A549 (cell line): ENCODE results near the gene NIPBL. TPM values are rescaled to one million over a fixed set of nuclear protein-coding genes. Genes with fewer than 3 reads are reported as not detected.

Experiments used
- ATAC-seq, 2 experiments: fragments of 200-7000 bp in 1 of 2; fragments of >200 bp in 1 of 2; cut with Nextera tagmentation in 1 of 2; cut with Tn5 transposase in 1 of 2; 3 replicates each; pipeline versions ENCODE4 v1.8.0 to v1.9.1; 2018 to 2020; ENCODE audit warnings: mild to moderate bottlenecking in 1 of 2, moderate library complexity in 1 of 2
- CTCF ChIA-PET: fragments of 300-600 bp; sonication (Branson Sonifier 250); formaldehyde crosslinking; extraction: SDS; loops from one replicate; lab custom pipeline; 2021; ENCODE audit warnings: antibody characterized with exemption, inconsistent platforms; lab: Yijun Ruan, JAX
- POLR2A ChIA-PET: fragments of 350-600 bp; formaldehyde crosslinking; extraction: SDS; loops from one replicate; lab custom pipeline; 2021; ENCODE audit warnings: antibody characterized with exemption, inconsistent platforms; lab: Yijun Ruan, JAX
- DNase-seq, 2 experiments: peaks; one replicate each; pipeline versions ENCODE4 v3.0.0 to v3.0.0-alpha.2; 2011 to 2016; ENCODE audit warnings: low read depth in 1 of 2, low spot score in 1 of 2
- FAIRE-seq: peaks from 2 replicates; lab custom pipeline; 2011; peaks lifted over from hg19 to GRCh38; lab: Jason Lieb, UNC
- H3K27ac ChIP-seq, 2 experiments: fragments of >200 bp; sonication (Bioruptor Twin); formaldehyde crosslinking; 3 replicates each; pipeline ENCODE4 v1.5.1; 2016 to 2017
- H3K4me1 ChIP-seq: fragments of >200 bp; sonication (Bioruptor Twin); formaldehyde crosslinking; 3 replicates; pipeline ENCODE4 v1.6.1; 2016
- H3K4me2 ChIP-seq: fragments of >200 bp; sonication (Bioruptor Twin); formaldehyde crosslinking; 3 replicates; pipeline ENCODE4 v1.6.1; 2016
- H3K4me3 ChIP-seq: fragments of >200 bp; sonication (Bioruptor Twin); formaldehyde crosslinking; 3 replicates; pipeline ENCODE4 v1.5.1; 2016
- H3K9me3 ChIP-seq: fragments of >200 bp; sonication (Bioruptor Twin); formaldehyde crosslinking; 3 replicates; pipeline ENCODE4 v1.6.1; 2016
- BHLHE40 ChIP-seq: IDR thresholded peaks from 2 replicates; pipeline ENCODE4 v1.6.1; 2012; ENCODE audit warnings: low read depth, low read length, inconsistent platforms
- CBX8 ChIP-seq: fragments of 200-600 bp; sonication (generic); IDR thresholded peaks from 2 replicates; pipeline ENCODE4 v1.6.1; 2016
- CHD2 ChIP-seq: fragments of 150-350 bp; IDR thresholded peaks from 2 replicates; pipeline ENCODE4 v1.6.1; 2014; ENCODE audit warnings: low read length; ENCODE audit not compliant: partially characterized antibody
- EHMT2 ChIP-seq: fragments of 200-600 bp; sonication (generic); IDR thresholded peaks from 2 replicates; pipeline ENCODE4 v1.6.1; 2016; ENCODE audit warnings: antibody characterized with exemption, low read depth, mild to moderate bottlenecking, moderate library complexity
- ELK1 ChIP-seq: fragments of 150-350 bp; IDR thresholded peaks from 2 replicates; pipeline ENCODE4 v1.6.1; 2014; ENCODE audit warnings: low read depth, mild to moderate bottlenecking, low read length
- EP300 ChIP-seq, 2 experiments: fragments of >200 bp; sonication (Bioruptor Twin); formaldehyde crosslinking; IDR thresholded peaks; 2 replicates in 1 of 2; 3 replicates in 1 of 2; pipeline ENCODE4 v1.6.1; 2016 to 2017
- FOSL2 ChIP-seq, 2 experiments: fragments of 450-650 bp in 1 of 2; fragments of >200 bp in 1 of 2; sonication (Bioruptor Twin) in 1 of 2; formaldehyde crosslinking; IDR thresholded peaks; 2 replicates each; pipeline versions ENCODE4 v1.5.0 to v1.6.1; 2016 to 2020; ENCODE audit warnings: mild to moderate bottlenecking in 1 of 2, moderate library complexity in 1 of 2
- HEYL ChIP-seq: fragments of 250-450 bp; sonication (Bioruptor Pico); IDR thresholded peaks from 2 replicates; pipeline ENCODE4 v1.8.0; 2021; ENCODE audit warnings: mild to moderate bottlenecking, moderate library complexity
- HOXA7 ChIP-seq: fragments of 250-450 bp; sonication (Bioruptor Pico); IDR thresholded peaks from 2 replicates; pipeline ENCODE4 v1.5.0; 2020; ENCODE audit warnings: mild to moderate bottlenecking, moderate library complexity
- HOXB13 ChIP-seq: fragments of 250-450 bp; sonication (Bioruptor Pico); IDR thresholded peaks from 2 replicates; pipeline ENCODE4 v1.5.0; 2020; ENCODE audit warnings: low read depth, mild to moderate bottlenecking, moderate library complexity
- JUNB ChIP-seq: fragments of >200 bp; sonication (Bioruptor Twin); formaldehyde crosslinking; IDR thresholded peaks from 2 replicates; pipeline ENCODE4 v1.6.1; 2016
- MAFK ChIP-seq: fragments of 450-650 bp; IDR thresholded peaks from 2 replicates; pipeline ENCODE4 v1.6.1; 2014; ENCODE audit not compliant: partially characterized antibody
- MAX ChIP-seq: IDR thresholded peaks from 2 replicates; pipeline ENCODE4 v1.6.1; 2012
- MYC ChIP-seq: IDR thresholded peaks from 2 replicates; pipeline ENCODE4 v1.6.1; 2012; ENCODE audit warnings: mild to moderate bottlenecking, inconsistent platforms, low read length, improper control_type of control experiment, borderline replicate concordance
- PBX3 ChIP-seq: IDR thresholded peaks from 2 replicates; pipeline ENCODE4 v1.6.1; 2012
- PHF8 ChIP-seq: fragments of 200-600 bp; sonication (generic); IDR thresholded peaks from 2 replicates; pipeline ENCODE4 v1.6.1; 2016; ENCODE audit warnings: low read depth, mild to moderate bottlenecking, antibody characterized with exemption, moderate library complexity, borderline replicate concordance
- RARB ChIP-seq: fragments of 250-450 bp; sonication (Bioruptor Pico); IDR thresholded peaks from 2 replicates; pipeline ENCODE4 v1.8.0; 2021; ENCODE audit warnings: mild to moderate bottlenecking, moderate library complexity
- SREBF2 ChIP-seq: fragments of 450-650 bp; IDR thresholded peaks from 2 replicates; pipeline ENCODE4 v1.6.1; 2014; ENCODE audit warnings: mild to moderate bottlenecking, moderate library complexity
- TFCP2L1 ChIP-seq: fragments of 250-450 bp; sonication (Bioruptor Pico); IDR thresholded peaks from 2 replicates; pipeline ENCODE4 v1.5.0; 2021; ENCODE audit warnings: mild to moderate bottlenecking
- USF2 ChIP-seq: fragments of 450-650 bp; IDR thresholded peaks from 2 replicates; pipeline ENCODE4 v1.6.1; 2014; ENCODE audit warnings: antibody characterized with exemption
- ZFP36 ChIP-seq: fragments of 450-650 bp; IDR thresholded peaks from 2 replicates; pipeline ENCODE4 v1.6.1; 2014; ENCODE audit warnings: borderline replicate concordance; ENCODE audit not compliant: partially characterized antibody
- ZSCAN20 ChIP-seq: fragments of 250-450 bp; sonication (Bioruptor Pico); IDR thresholded peaks from 2 replicates; pipeline ENCODE4 v1.8.0; 2022; ENCODE audit warnings: mild to moderate bottlenecking, moderate library complexity
- WGBS: methylation state at CpG from one replicate; pipeline ENCODE4 v1.1.6; 2017; ENCODE audit errors: missing lambda C conversion rate; 5-methylcytosine and 5-hydroxymethylcytosine counted together
- polyA plus RNA-seq, 4 experiments: library from polyadenylated mRNA; depleted of rRNA in 3 of 4; stranded (reverse); fragments of >200 nt; fragmentation: RNase III in 1 of 4; extraction: RNeasy Plus Mini Kit Qiagen cat#74134 plus additional on column Dnase treatment in 1 of 4; gene quantifications; 2 replicates in 3 of 4; 3 replicates in 1 of 4; pipeline ENCODE4 v1.2.3, GENCODE V29; 2011 to 2017
- TF ChIP-seq, protein P1 (sequence below): fragments of >200 bp; sonication (Bioruptor Twin); formaldehyde crosslinking; IDR thresholded peaks from 3 replicates; pipeline ENCODE4 v1.5.1; 2016
- TF ChIP-seq, protein P2 (sequence below): fragments of 250-450 bp; sonication (Bioruptor Pico); IDR thresholded peaks from 2 replicates; pipeline ENCODE4 v1.5.0; 2021; ENCODE audit warnings: mild to moderate bottlenecking, moderate library complexity, borderline replicate concordance

The NIPBL gene
- polyA plus RNA-seq, 2 of the 4 experiments (the other 2 are of a cell fraction), result 12.4 to 33.4 TPM

DNA sequence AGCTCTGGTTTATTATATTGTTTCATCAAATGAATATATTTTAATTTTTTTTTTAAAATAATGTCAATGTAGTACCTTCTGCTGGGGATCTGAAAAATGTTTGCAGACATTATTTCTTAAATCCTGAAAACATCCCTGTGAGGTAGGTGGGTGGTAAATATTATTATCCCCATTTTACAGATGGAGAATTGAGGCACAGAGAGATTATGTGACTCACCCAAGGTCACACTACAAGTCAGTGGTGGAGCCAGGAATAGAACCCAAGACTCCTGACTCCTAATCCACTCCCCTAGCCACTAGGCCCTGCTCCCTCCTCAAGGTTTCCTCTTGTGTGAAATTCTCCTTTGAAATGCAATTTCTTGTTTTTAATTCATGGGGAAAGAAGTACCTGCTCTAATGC, 171.4 kb downstream of the NIPBL start:
- ATAC-seq, result no peak
- ChIA-PET POLR2A (no interaction called here), CTCF (no interaction called here)
- Histone ChIP-seq H3K9me3 (no peaks in the 10 kb centered on the region), H3K27ac (no peak overlapping the region), H3K4me2 (no peak overlapping the region), H3K4me1 (no peaks in the 10 kb centered on the region), H3K4me3 (no peak overlapping the region)
- no peak for FAIRE-seq
- DNase-seq, result no peak
- TF ChIP-seq MYC, result no peak
- TF ChIP-seq EP300 (IDR thresholded peaks at IDR 0.05), result no peak
- TF ChIP-seq MAX, result no peak
- no peak for TF ChIP-seq SREBF2
- TF ChIP-seq PHF8, result no peak
- no peak for TF ChIP-seq BHLHE40
- no peak for TF ChIP-seq USF2
- no peak for TF ChIP-seq CBX8
- TF ChIP-seq EHMT2, result no peak
- TF ChIP-seq, protein P1, sequence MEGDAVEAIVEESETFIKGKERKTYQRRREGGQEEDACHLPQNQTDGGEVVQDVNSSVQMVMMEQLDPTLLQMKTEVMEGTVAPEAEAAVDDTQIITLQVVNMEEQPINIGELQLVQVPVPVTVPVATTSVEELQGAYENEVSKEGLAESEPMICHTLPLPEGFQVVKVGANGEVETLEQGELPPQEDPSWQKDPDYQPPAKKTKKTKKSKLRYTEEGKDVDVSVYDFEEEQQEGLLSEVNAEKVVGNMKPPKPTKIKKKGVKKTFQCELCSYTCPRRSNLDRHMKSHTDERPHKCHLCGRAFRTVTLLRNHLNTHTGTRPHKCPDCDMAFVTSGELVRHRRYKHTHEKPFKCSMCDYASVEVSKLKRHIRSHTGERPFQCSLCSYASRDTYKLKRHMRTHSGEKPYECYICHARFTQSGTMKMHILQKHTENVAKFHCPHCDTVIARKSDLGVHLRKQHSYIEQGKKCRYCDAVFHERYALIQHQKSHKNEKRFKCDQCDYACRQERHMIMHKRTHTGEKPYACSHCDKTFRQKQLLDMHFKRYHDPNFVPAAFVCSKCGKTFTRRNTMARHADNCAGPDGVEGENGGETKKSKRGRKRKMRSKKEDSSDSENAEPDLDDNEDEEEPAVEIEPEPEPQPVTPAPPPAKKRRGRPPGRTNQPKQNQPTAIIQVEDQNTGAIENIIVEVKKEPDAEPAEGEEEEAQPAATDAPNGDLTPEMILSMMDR, result no peak
- TF ChIP-seq RARB (CRISPR knock-in tag), result no peak
- TF ChIP-seq, all 56 proteins: peak for 0

DNA sequence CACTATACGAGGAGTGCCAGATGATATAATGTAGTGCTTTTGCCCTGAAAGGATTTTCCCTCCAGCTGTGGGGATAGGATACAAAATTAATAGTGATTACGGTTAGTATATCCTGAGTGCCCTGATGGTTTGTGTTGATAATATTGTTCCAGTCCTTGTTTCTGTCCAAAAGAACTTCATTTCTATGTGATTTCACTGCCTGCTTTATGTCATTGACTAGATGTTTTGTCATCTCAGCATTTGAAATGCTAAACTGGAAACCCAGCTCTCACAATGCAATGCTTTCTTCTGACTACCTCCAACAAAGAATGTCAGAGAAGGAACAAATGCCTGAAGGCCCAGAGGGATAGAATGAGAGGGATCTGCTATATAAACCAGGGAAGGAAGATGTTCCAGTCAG, 177.8 kb downstream of the NIPBL start:
- Histone ChIP-seq H3K4me3 (no peak overlapping the region), H3K27ac (no peak overlapping the region), H3K9me3 (no peaks in the 10 kb centered on the region), H3K4me2 (no peak overlapping the region), H3K4me1 (no peaks in the 10 kb centered on the region)
- ATAC-seq (no peak), DNase-seq (no peak), FAIRE-seq (no peak)
- 92% methylated on average over 2 of the region's 2 CpGs for WGBS
- CTCF ChIA-PET, result interaction anchor here (1.2 kb wide), 1 partner anchor 15 kb away, joined by 3 read pairs; no protein-coding TSS in a partner anchor
- POLR2A ChIA-PET, result no interaction called here
- TF ChIP-seq HOXB13 (CRISPR knock-in tag) (no peak), PBX3 (no peak), FOSL2 (IDR thresholded peaks at IDR 0.05) (no peak), FOSL2 (CRISPR knock-in tag; IDR thresholded peaks at IDR 0.05) (no peak), TFCP2L1 (CRISPR knock-in tag) (no peak), EP300 (IDR thresholded peaks at IDR 0.05) (no peak), ZSCAN20 (CRISPR knock-in tag) (no peak), HOXA7 (CRISPR knock-in tag) (no peak), JUNB (no peak), HEYL (CRISPR knock-in tag) (no peak), CHD2 (no peak), ELK1 (no peak), ZFP36 (no peak), EHMT2 (no peak), MAFK (no peak), PHF8 (no peak)
- TF ChIP-seq, protein P1, result no peak
- TF ChIP-seq, protein P2, sequence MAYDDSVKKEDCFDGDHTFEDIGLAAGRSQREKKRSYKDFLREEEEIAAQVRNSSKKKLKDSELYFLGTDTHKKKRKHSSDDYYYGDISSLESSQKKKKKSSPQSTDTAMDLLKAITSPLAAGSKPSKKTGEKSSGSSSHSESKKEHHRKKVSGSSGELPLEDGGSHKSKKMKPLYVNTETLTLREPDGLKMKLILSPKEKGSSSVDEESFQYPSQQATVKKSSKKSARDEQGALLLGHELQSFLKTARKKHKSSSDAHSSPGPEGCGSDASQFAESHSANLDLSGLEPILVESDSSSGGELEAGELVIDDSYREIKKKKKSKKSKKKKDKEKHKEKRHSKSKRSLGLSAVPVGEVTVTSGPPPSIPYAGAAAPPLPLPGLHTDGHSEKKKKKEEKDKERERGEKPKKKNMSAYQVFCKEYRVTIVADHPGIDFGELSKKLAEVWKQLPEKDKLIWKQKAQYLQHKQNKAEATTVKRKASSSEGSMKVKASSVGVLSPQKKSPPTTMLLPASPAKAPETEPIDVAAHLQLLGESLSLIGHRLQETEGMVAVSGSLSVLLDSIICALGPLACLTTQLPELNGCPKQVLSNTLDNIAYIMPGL, result no peak
